Posterior cingulate gyrus (tissue), 11 donors: Measurements from ENCODE around the gene SH3PXD2B.
A peak's percentile ranks its signal among the peaks of the same experiment; 100 is the strongest.

Experiments
- DNase-seq, 10 donors: peaks; one replicate each; pipeline versions ENCODE4 v3.0.0 to v3.0.0-alpha.2; 2020 to 2021; ENCODE audit warnings: mixed read lengths in 3 of 10
- intact Hi-C: fragments of 100-400 bp; cut with DNase I; formaldehyde crosslinking; loops from one replicate; pipeline ENCODE4 v1.15.1; 2023

Gene SH3PXD2B

DNA sequence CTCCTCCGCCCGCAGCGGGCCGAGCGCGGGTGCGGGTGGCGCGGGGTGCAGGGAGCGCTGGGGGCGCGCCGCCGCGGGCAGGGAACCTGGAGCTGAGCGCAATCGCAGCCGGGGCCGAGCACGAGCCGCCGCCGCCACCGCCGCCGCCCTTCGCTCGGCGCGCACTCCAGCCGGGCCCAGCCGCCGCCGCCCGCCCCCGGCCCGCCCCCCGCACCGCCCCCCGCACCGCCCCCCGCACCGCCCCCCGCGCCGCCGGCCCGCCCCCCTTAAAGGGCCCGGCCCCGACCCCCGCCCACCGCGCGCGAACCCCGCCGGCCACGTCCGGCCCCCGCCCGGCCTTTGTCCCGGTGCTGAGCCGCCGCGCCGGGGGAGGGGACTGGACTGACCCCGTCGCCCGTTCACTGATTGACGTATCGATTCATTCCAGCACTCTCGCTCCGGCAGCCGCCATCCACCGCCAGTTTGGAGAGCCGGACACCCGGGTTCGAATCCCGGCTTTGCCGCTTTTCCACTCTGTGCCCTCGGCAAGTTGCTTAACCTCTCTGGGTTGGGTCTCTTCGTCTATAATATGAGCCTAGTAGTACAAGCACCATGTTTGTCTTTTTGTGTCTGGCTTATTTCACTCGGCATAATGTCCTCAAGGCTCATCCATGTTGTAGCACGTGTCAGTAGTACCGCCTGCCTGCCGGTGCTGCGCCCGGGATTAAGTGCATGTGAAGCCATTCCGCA, at the start of gene SH3PXD2B:
Gene SH3PXD2B, minus strand, starts transcription at position 168 of the 729 bp plus-strand sequence. CDS start 173 bp downstream, outside the sequence.
- intact Hi-C loops, result loop anchor here (5.0 to 10.0 kb wide), 4 partner anchors 42 to 350 kb away; partner anchors contain the start of genes STK10 and UBTD2
- peak in 6 of 10 donors; percentile 56 to 93 (median 79) for DNase-seq

DNA sequence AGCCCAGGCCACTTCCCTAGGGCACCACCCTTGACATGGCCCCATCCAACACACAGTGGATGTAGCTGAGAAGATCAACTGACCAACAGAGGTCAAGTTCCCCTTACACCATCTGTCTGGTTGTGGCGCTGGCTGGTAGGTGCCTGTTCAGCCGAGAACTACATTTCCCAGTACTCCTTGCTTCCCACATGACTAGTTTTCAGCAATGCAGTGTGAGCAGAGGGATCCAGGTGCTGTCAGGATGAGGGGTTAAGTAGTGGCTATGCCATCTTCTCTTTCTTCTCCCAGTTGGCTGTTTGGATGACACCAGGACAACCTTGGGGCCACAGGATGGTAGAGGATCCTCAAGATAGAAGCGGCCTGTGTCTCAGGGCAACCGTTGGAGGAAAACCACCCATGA, 48.6 kb upstream of the SH3PXD2B start:
- no peak for DNase-seq
- intact Hi-C loops, result no loop called here

DNA sequence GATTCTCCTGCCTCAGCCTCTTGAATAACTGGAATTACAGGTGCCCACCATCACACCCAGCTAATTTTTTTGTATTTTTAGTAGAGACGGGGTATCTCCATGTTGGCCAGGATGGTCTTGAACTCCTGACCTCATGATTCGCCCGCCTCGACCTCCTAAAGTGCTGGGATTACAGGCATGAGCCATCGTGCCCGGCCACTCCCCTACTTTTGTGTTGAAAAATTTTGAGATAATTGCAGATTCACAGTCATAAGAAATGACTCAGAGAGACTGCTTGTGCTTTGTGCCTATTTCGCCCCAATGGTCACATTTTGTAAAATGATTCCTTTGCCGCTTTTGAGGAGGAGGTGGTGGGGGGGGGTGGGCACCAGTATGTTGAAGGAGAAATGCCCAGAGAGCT, 48.1 kb upstream of the SH3PXD2B start:
- intact Hi-C loops, result no loop called here
- no peak for DNase-seq

DNA sequence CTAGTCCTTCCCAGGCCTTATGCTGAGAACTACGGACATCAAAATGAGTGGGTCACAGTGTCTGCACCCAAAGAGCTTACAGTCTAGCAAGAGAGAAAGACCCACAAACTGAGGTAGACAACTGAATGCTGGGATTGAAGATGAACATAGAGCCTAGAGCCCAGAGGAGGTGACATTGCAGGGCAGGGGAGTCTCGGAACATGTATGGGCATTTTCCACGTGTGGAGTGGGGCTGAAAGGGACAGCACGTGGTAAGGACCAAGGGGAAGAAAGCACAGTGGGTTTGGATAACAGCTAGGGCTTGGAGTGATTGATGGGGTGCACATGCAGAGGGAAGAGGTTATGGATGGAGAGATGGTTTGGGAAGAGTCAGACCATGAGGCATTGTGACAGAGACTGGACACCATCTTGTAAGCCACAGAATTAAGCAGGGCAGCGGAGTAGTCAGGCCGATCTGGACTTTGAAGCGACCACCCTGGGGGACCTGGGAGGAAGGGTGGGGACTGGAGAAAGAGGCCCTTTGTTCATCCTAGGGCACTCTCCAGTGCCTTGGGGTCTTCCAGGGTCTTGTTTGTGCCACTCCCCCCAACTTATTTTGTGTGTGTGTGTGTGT, 47.5 kb upstream of the SH3PXD2B start:
- peak in 1 of 10 donors; percentile 30 for DNase-seq
- intact Hi-C loops, result no loop called here

DNA sequence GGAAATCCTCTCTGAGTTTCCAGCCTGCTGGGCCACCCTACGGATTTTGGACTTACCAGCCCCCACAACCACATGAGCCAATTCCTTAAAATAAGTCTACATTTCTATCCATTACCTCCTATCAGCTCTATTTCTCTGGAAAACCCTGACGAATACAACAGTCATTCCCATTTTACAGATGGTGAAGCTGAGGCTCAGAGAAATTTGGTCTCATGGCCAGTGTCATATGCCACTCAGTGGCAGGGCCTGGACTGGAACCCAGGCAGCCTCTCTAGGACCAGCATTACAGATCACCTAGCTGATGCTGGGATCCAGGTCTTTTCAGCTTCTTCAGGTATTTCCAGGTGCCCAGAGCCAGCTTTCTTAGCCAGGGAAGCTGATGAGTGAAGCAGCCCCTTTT, 45.0 kb upstream of the SH3PXD2B start:
- no peak for DNase-seq
- intact Hi-C loops, result no loop called here

DNA sequence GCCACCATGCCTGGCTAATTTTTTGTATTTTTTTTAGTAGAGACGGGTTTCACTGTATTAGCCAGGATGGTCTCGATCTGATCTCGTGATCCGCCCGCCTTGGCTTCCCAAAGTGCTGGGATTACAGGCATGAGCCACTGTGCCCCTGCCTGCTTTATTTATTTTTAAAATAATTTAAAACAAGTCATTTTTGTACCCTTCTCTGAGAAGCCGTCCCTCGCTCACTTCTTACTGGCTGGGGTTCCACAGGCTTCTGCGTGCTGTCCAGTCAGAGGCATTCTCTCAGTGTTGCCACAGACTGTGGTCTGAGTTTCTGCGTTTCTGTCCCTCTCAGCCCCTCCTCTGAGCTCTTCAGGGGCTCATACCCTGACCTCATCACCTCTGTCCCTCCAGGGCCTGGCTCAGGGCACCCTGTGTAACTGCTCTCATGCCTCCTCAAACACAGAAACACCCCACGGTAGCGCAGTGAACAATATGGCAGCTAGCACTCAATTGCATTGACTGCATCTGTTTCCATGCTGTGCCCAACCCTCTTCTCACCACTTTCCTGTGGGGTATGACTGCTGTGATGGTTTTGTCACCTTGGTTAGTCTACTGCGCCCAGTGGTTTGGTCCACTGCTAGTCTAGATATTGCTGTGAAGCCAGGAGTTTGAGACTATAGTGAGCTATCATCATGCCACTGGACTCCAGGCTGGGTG, 44.3 kb upstream of the SH3PXD2B start:
- DNase-seq, result no peak
- intact Hi-C loops, result no loop called here

DNA sequence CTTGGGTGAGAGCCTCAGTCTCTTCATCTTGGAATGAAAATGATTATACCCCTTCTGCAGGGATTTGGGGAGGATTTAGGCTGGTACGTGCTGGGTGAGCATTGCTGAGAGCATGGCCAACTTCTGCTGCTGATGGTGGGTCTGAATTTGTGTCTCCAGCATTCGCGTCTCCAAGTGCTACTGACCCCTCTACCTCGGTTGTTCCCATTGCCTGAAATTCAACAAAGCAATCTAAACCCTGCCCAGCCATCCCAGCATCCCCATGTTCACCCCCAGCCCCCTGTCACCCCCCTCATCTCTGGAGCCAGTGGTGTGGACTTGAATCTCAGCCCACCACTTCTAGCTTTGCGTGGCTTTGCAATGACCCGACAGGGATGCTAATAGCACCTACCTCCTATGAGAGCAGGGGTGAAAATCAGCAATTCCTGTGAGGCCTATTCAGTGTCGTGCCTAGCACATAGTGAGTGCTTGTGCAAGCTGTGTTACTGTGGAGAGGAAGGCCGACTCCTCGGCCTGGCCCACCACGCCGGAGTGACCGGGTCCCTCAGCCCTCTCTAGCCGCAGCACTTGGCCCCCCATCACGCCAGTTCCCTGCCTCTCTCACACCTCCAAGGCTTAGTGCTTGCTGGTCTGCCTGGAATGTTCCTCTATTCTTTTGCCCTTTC, 43.4 kb upstream of the SH3PXD2B start:
- intact Hi-C loops, result no loop called here
- peak in 1 of 10 donors; percentile 24 for DNase-seq

DNA sequence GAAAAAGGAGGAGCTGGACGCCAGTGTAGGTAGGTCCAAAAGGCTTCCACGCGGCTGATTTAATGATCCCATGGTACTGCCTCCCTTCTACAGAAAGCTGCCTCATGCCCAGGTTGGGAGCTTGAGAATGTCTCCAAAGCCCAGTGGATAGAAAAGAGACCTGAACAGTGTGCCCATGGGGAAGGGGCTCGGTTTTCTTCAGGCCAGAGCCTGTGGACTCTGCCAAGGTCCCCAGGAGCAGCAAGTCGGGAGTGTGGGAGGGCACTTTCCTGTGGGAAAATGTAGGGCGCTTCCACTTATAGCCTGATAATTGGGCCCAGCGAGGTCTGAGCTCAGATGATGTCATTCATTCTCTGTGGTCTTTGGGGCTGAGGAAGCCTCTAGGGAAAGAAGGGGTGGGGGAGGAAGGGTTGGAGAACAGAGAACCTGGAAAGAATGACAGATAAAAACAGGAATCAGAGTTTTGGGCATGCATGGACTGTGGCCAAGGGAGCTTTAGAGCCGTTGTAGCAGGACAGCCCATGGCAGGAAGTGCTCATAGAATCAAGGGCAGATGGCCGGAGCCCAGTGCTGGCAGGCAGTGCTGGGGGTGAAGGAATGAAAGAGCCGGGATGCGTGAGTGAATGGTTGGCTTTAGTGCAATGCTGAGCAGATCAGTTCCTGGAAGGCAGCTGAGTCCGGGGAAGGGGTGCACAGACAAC, 42.5 kb upstream of the SH3PXD2B start:
- DNase-seq, result peak in 5 of 10 donors; percentile 21 to 91 (median 38)
- intact Hi-C loops, result no loop called here

DNA sequence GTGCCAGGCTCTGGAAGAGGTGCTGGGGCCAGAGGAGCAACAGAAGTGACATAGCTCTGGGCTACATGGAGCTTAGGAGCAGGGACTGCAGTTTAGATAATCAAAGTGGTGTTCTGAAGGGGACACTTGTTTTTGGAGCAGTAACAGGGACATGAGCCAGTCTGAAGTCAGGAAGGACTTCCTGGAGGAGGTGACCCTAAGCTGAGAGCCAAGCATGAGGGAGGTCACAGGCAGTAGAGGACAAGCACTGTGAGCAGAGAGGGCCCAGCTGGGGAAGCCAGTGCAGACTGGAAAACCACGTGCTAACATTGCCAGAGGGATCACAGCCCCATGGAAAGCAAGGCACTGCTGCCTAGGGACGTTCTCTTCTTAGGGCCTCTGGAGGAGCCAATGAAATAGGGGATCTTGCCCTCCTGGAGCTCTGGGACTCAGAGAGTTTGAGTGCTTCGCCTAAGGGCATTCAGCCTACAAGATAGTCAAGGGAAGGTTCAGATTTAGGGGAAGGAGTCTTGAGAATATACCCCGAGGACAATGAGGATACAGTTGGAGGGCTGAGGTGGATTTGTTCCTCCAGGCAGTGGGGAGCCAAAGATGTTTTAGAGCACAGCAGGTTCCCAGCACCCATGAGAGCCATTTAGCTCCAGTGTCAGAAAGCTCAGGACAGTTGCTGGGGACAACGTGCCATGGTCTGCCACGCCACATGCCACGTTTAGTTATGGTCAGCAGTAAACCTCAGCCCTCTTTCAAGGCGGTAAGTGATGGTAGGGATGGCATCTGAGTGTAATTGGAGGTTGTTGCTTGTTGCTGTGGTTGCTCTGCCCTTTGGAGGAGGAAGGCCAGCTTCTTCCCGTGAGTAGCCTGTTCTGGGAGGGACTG, 40.5 kb upstream of the SH3PXD2B start:
- peak in 2 of 10 donors; percentile 4 to 27 for DNase-seq
- intact Hi-C loops, result no loop called here

DNA sequence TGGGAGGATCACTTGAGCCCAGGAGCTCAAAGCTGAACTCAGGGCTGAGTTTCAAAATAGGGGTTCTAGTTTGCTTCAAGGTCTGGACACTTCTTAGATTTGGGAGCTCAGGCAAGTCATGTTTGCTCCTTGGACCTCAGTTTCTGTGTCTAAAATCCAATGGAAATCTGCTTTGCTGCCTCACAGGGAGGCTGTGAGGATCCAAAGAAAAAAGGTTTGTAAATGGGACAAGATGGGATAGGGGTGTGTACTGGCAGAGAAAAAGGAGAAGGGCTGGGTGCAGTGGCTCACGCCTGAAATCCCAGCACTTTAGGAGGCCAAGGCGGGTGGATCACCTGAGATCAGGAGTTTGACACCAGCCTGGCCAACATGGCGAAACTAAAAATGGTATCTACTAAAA, 39.6 kb upstream of the SH3PXD2B start:
- no peak for DNase-seq
- intact Hi-C loops, result no loop called here

DNA sequence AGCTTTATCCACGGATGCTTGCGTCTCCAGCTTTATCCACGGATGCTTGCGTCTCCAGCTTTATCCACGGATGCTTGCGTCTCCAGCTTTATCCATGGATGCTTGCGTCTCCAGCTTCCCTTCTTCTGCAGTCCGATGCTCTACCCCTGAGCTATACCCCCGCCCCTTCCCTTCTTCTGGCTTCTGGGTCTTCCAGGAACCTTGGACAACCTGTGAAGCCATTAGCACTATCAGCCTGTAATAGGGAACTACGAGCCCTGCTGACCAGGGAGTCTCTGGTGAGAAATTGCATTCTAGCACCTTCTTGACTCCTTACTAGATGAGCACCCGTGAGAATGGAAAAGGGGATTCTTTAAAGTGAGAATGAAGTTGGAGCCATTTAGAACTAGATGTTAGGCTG, 39.1 kb upstream of the SH3PXD2B start:
- intact Hi-C loops, result no loop called here
- DNase-seq, result no peak

DNA sequence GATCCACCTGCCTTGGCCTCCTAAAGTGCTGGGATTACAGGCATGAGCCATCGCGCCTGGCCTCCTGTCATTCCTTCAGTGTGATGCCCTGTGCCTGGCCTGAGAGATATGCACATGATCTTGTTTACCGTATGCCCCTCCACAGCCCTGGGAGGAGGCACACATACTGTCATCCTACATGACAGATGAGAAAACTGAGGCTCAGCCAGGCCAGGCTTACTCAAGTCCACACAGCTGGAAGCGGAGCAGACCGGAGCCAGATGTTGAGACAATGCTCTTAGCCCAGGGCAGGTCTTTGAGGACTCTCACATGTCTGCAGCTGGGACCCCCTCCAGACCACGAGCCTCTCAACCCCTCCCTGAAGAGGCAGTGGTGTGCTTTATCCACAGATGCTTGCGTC, 38.7 kb upstream of the SH3PXD2B start:
- peak in 2 of 10 donors; percentile 2 to 56 for DNase-seq
- intact Hi-C loops, result no loop called here

DNA sequence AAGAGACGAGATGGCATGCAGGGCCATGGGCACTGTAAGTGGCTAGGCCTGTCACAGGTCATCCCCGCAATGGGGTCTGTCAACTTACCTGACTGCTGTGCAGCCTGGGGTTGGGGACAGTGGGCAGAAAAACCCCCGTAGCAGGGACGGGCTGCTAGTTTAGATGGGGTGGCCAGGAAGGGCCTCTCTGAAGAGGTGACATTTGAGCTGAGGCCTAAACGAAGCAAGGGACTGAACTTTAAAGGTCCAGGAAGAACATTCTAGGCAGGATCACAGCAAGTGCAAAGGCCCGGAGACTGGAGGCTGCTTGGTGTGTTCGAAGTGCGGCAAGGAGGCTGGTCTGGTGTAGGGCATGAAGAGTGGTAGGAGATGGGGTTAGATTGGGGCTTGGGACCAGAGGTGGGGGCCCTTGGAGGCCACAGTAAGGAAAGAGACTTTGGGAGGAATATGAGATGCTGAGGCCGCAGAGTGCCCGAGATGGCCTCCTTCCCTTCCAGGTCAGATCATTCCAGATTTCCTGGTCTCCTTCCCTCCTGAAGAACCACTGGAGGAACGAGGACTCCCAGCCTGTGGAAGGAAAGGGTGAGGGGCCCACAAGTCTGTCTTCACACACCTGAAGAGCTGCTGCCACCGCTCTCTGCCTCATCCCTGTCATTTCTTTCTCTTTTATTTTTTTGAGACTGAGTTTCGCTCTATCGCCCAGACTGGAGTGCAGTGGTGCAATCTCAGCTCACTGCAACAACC, 37.9 kb upstream of the SH3PXD2B start:
- intact Hi-C loops, result no loop called here
- peak in 1 of 10 donors; percentile 52 for DNase-seq

DNA sequence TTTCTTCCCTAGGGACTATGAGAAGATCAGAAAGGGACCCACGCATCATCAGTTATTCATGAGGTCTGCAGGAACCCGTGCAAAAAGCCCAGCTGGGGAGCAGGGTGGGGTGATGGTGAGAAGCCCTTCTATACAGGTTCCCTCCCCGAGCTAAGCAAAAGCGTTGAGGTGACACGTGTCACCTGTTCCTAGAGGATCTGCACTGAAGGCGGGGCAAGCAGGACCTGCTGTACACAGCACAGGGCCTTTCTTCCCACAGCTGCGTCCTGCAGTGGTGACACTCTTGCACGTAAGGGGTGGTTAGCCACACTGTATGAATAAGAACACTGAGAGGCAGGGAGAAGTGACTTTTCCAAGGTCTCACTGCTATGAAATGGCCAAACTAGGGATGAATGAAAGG, 37.2 kb upstream of the SH3PXD2B start:
- intact Hi-C loops, result no loop called here
- DNase-seq, result peak in 2 of 10 donors; percentile 5 to 37

DNA sequence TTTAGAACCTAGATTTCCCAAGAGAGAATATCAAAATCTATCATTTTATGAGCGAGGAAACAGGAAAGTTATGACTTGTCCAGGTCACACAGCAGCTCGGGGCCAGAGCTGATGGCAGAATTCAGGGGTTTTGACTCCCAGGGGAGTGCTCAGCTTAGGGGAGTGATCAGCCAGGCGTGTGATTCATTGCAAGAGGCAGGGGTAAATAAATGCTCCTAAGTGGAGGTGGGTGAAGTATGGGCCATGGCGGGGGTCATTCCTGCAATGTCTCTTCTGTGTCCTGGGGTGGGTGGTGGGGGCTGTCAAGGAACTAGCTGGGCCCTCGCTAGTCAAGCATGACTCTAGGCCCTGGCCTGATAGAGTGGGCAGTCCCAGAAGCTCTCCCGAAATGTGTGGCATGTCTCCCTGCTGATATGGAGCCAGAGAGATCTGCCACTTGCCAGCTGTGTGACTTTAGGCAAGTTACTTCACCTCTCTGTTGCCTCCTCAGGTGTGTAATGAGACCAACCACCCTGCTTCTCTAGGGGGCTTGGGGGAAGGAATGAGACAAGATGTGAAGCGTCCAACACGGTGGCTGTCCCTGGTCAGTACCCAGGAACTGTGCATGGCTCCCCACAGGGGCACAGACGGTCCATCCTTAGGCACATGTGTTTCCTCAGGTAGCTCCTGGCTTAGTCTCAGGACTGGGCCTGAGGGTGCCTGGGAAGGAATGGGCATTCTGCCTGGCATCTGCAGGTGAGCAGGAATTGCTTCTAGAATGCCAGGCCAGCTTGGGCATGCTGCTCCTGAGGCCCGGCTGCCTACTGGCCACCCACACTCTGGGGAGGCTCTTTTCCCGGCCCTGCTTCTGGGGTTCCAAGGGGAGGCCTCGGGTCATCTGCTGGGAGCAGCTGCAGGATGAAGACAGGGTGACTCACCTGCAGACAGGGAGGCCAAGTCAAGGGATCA, 36.5 kb upstream of the SH3PXD2B start:
- DNase-seq, result peak in 2 of 10 donors; percentile 6 to 74
- intact Hi-C loops, result no loop called here

DNA sequence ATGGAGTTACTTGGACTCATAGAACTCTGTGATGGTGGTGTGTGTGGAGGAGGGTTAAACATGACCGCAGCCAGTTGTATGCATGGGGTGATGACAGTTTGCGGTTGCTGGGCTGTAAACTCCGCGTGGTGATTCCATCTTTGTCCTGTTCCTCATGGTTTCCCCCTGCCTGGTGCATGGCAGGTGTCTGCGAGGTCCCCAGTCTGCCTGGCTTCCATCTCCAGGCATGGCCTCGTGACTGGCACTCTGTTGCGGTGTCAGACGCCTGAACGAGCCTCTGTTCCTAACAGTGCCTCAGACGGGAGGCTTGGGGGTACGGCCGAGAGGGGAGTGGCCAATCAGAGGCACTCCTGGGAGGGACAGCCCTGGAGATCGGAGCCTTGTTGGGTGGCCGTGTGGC, 33.9 kb upstream of the SH3PXD2B start:
- intact Hi-C loops, result no loop called here
- peak in 1 of 10 donors; percentile 79 for DNase-seq

DNA sequence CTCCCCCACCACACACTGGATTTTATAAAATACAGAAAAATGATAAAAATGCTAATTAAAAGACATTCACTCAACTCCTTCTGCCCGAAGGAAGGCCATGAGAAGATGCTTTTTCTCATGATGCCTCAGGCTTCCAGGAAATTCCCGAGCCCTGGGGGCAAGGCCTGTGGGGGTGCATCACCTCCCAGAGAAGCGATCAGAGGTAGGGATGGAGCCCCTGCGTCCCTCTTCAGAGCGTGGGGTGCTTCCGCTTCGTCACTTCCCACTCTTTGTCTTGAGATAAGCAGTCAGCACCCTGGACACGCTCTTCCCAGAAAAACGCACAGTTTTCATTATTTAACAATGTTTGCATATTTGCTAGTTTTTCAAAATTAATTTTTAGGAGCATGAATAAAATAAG, 33.3 kb upstream of the SH3PXD2B start:
- peak in 1 of 10 donors; percentile 76 for DNase-seq
- intact Hi-C loops, result no loop called here
